ENCODE data around the gene TEKT5.

GRCh38 chr16:10641555-10641952 lies 53.2 kb downstream of the TEKT5 start:
- TF ChIP-seq EZH2 (IDR thresholded peaks at IDR 0.05; ENCODE audit: insufficient read depth, poor library complexity, severe bottlenecking) = no peak
- TF ChIP-seq EZH2phosphoT487 (IDR thresholded peaks at IDR 0.05; ENCODE audit: insufficient read depth, low read depth) = no peak
